Ascending aorta (tissue), 2 donors: ENCODE results near the gene WDR43. TPM values are rescaled to one million over a fixed set of nuclear protein-coding genes. Genes with fewer than 3 reads are reported as not detected.

ENCODE experiments used
- DNase-seq, 2 donors: peaks; one replicate each; pipeline ENCODE4 v3.0.0-alpha.2; 2019; ENCODE audit warnings: low spot score in 2 of 2
- H3K27ac ChIP-seq, 2 donors: fragments of 200-600 bp; sonication (generic); one replicate each; pipeline ENCODE4 v1.5.1; 2016 to 2017; ENCODE audit warnings: mild to moderate bottlenecking in 1 of 2
- H3K27me3 ChIP-seq: fragments of 200-600 bp; sonication (generic); one replicate; pipeline ENCODE4 v1.5.1; 2017
- H3K36me3 ChIP-seq, 2 donors: fragments of 200-600 bp; sonication (generic); one replicate each; pipeline ENCODE4 v1.5.1; 2016
- H3K4me1 ChIP-seq, 2 donors: fragments of 200-600 bp; sonication (generic); one replicate each; pipeline ENCODE4 v1.5.1; 2016 to 2017; ENCODE audit warnings: mild to moderate bottlenecking in 1 of 2
- H3K4me3 ChIP-seq, 2 donors: fragments of 200-600 bp; sonication (generic); one replicate each; pipeline ENCODE4 v1.5.1; 2016 to 2017; ENCODE audit warnings: mild to moderate bottlenecking in 1 of 2
- H3K9me3 ChIP-seq, 2 donors: fragments of 200-600 bp; sonication (generic); one replicate each; pipeline ENCODE4 v1.5.1; 2016
- CTCF ChIP-seq, 3 experiments: fragments of 200-600 bp in 2 of 3; fragments of 450-650 bp in 1 of 3; sonication (generic) in 2 of 3; IDR thresholded peaks; one replicate each; pipeline ENCODE4 v1.5.1; 2016 to 2019; ENCODE audit warnings: antibody characterized with exemption in 3 of 3, mild to moderate bottlenecking in 1 of 3, moderate library complexity in 1 of 3
- intact Hi-C: fragments of 100-400 bp; cut with DNase I; formaldehyde crosslinking; loops from one replicate; pipeline ENCODE4 v1.15.1; 2023
- total RNA-seq: library from RNA; depleted of rRNA; stranded (reverse); fragments of >200 nt; gene quantifications from one replicate; pipeline ENCODE4 v1.1.0, GENCODE V29; 2016

The WDR43 gene
- total RNA-seq, 1 donor from 2014 or later: 21.5 TPM

GRCh38 chr2:28896906-28897305 lies 2.4 kb downstream of the WDR43 start:
- Histone ChIP-seq H3K36me3 (no peaks in the 10 kb centered on the region), H3K4me3 (no peak overlapping the region), H3K27me3 (no peaks in the 10 kb centered on the region), H3K9me3 (no peaks in the 10 kb centered on the region), H3K4me1 (peaks cover 0 to 8% of the 10 kb centered on the region in 2 donors), H3K27ac (no peak overlapping the region)
- DNase-seq: no peak
- TF ChIP-seq CTCF (IDR thresholded peaks at IDR 0.05): no peak
- intact Hi-C loops: loop anchor here (2.0 kb wide), 1 partner anchor 78 kb away; no protein-coding TSS in a partner anchor

- DNase-seq: no peak
- peaks cover 0 to 3% of the 10 kb centered on the region in 2 donors for H3K36me3 ChIP-seq
- intact Hi-C loops: no loop called here
- no peak for TF ChIP-seq CTCF (IDR thresholded peaks at IDR 0.05)
- H3K27ac ChIP-seq: no peak overlapping the region
- no peak overlapping the region for H3K4me3 ChIP-seq
- H3K4me1 ChIP-seq: peaks cover 0 to 8% of the 10 kb centered on the region in 2 donors
- no peaks in the 10 kb centered on the region for H3K27me3 ChIP-seq
- no peaks in the 10 kb centered on the region for H3K9me3 ChIP-seq
These were observed 3.6 kb downstream of the WDR43 start for GRCh38 chr2:28898048-28898447.

DNA sequence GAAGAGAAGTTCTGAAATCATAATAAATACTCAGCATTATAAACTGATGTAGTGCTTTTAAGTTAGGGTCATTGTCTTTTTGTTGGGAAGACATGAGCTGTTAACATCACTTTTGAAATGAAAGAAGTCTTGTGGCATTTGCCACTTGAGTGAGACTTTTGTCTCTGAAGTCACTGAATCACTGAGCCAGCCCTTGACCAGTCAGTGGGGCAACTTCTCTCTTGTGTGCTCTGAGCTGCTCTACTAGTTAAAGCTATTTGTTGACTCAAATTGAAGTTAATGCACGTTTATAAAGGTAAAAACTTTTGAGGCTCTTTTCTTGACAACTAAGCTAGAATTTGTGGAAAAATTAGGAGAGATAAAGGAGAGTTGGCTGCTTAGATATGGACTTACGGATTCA lies 6.7 kb downstream of the WDR43 start:
- no peak for DNase-seq
- intact Hi-C loops: no loop called here
- TF ChIP-seq CTCF (IDR thresholded peaks at IDR 0.05): no peak
- no peaks in the 10 kb centered on the region for H3K9me3 ChIP-seq
- H3K27me3 ChIP-seq: no peaks in the 10 kb centered on the region
- no peak overlapping the region for H3K27ac ChIP-seq
- H3K36me3 ChIP-seq: peaks cover 4 to 21% of the 10 kb centered on the region in 2 donors
- H3K4me3 ChIP-seq: no peak overlapping the region
- peaks cover 0 to under 1% of the 10 kb centered on the region in 2 donors for H3K4me1 ChIP-seq

DNA sequence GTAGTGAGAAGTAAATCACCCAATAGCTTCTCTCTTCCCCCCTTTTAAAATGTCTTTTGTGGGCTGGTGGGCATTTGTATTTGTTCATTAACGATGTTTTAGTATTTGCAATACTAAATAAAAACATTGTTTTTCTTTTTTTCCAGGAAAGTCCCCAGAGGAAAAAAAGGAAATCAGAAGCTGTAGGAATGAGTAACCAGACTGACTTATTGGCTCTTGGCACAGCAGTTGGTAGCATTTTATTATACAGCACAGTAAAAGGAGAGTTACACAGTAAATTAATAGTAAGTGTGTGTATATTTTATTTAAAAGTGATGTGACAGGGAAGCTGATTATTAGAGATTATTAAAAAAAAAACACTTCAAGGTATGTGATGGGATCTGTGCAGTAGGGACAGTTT lies 7.4 kb downstream of the WDR43 start:
- Histone ChIP-seq H3K27me3 (no peaks in the 10 kb centered on the region), H3K27ac (no peak overlapping the region), H3K4me1 (no peaks in the 10 kb centered on the region), H3K9me3 (no peaks in the 10 kb centered on the region), H3K4me3 (no peak overlapping the region), H3K36me3 (peaks cover 10 to 27% of the 10 kb centered on the region in 2 donors)
- TF ChIP-seq CTCF (IDR thresholded peaks at IDR 0.05): no peak
- no peak for DNase-seq
- intact Hi-C loops: no loop called here

DNA sequence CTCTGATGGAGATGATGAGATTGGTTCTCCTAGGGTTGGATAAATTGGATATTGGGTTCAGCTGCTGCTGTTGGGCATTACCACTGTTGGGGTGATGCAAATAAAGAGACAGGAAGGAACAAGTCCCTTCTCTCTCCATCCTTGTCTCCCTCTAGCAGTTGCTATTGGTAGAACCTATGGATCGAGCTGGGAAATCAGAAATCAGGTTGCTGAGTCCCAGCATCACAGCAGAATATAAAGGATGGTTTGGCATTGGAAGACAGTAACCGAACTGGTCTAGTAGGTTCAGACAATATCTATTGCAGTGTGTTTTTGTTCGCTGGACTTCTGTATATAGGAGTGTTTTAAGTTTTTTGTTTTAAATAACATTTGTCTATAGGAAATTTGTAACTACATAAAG lies 8.1 kb downstream of the WDR43 start:
- H3K4me1 ChIP-seq: no peaks in the 10 kb centered on the region
- H3K36me3 ChIP-seq: peaks cover 16 to 34% of the 10 kb centered on the region in 2 donors
- H3K27me3 ChIP-seq: no peaks in the 10 kb centered on the region
- DNase-seq: no peak
- H3K4me3 ChIP-seq: no peak overlapping the region
- intact Hi-C loops: no loop called here
- no peak for TF ChIP-seq CTCF (IDR thresholded peaks at IDR 0.05)
- H3K27ac ChIP-seq: no peak overlapping the region
- H3K9me3 ChIP-seq: no peaks in the 10 kb centered on the region

GRCh38 chr2:28904295-28904694 lies 9.8 kb downstream of the WDR43 start:
- no peaks in the 10 kb centered on the region for H3K9me3 ChIP-seq
- no peak for DNase-seq
- no peak overlapping the region for H3K4me3 ChIP-seq
- no peak overlapping the region for H3K27ac ChIP-seq
- H3K27me3 ChIP-seq: no peaks in the 10 kb centered on the region
- H3K36me3 ChIP-seq: peaks cover 28 to 49% of the 10 kb centered on the region in 2 donors
- intact Hi-C loops: no loop called here
- TF ChIP-seq CTCF (IDR thresholded peaks at IDR 0.05): no peak
- H3K4me1 ChIP-seq: no peaks in the 10 kb centered on the region
